Glomerular endothelial cell (primary cell): Measurements from ENCODE around the gene TAAR6. TPM values are rescaled to one million over a fixed set of nuclear protein-coding genes. Genes with fewer than 3 reads are reported as not detected.
"Not testable (repeated sequence)": the region's sequence is repeated elsewhere in the genome, so short reads cannot be mapped to it uniquely, and the experiment has no call there.

Source experiments
- DNase-seq: peaks from one replicate; pipeline ENCODE4 v3.0.0-alpha.2; 2011; ENCODE audit warnings: low read depth, low spot score; ENCODE audit errors: extremely low read depth
- total RNA-seq: library from RNA; depleted of rRNA; stranded (reverse); fragments of >200 nt; gene quantifications from 2 replicates; pipeline ENCODE4 v1.2.3, GENCODE V29; 2015

The TAAR6 gene
- total RNA-seq, 1 donor from 2014 or later, result not detected

DNA sequence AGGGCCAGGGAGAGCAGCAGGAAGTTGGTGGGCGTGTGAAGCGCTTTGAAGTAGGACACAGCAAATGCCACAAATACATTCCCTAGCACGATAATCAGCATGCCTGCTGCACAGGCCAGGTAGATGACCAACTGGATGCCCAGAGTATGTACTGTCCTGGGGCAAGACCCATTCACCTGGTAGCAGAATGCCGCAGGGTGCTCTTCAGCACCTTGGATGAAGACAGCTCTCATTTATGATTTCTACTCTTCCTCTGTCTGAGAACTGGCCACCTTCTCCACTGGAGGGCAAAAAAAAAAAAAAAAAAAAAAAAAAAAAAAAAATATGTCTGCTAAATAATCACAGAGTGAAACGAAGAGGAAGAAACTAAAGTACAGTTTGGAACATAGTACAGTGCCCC lies 19.3 kb downstream of the TAAR6 start, which contains the start of gene TAAR5:
TAAR5 (minus strand) TSS at position 288 of the 400 bp plus-strand sequence; CDS start at position 233, 55 bp downstream.
- DNase-seq, result no peak

GRCh38 chr6:132590362-132590761 lies 20.2 kb downstream of the TAAR6 start:
- DNase-seq, result no peak

DNA sequence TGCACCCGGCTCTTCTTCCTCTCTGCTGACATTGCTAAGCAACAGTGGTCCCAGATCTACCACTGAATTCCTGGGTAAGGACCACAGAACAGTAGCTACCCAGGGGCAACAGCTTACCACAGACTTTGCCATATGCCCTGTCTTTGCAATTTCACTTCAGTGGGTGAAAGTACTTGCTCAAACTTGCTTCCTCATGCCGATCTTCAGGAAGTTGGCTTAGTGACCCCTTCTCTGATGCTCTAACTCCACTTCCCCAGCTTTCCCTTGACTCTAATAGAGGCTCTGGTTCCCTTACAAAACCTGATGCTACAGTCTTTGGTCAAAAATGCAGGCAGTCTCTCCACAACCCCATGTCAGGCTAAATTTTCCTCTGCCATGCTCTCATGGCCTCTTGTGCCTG lies 22.7 kb downstream of the TAAR6 start:
- DNase-seq, result no peak

DNA sequence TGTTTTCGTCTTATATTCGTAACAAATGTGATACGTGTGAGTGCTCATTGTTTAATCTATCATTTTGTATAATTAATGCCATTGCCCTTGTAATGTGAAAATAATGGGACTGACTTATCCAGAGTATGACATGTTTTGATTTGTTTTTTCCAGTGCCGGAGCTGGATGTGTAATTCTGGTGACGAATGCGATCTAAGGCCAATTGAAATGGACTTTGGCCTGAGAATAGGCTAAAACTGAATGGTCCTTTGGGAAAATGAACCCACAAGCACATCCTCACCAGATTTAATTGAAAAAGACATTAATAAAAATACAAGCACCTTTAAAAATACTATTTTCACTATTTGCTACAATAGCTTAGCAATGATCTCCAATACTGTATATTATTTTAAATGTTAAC lies 26.1 kb downstream of the TAAR6 start:
- no peak for DNase-seq

DNA sequence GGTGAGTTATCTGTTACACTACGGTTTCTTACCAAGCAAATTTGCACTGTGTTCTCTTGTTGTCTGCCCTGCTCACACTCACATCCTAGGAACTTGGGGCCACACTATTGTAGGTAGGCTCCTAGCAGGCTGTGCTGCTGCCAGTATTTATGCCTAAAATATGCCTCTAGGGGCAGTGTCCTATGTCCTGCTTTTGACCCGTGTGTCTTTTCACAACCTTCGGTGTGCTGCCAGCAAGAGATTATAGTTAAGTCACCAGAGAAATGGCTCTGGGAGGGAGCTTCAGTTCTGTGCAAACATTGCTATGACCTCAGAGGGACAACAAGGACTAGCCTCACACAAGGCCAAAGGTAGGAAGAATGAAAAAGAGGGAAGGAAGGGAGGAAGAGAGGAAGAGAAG lies 28.4 kb downstream of the TAAR6 start:
- no peak for DNase-seq

DNA sequence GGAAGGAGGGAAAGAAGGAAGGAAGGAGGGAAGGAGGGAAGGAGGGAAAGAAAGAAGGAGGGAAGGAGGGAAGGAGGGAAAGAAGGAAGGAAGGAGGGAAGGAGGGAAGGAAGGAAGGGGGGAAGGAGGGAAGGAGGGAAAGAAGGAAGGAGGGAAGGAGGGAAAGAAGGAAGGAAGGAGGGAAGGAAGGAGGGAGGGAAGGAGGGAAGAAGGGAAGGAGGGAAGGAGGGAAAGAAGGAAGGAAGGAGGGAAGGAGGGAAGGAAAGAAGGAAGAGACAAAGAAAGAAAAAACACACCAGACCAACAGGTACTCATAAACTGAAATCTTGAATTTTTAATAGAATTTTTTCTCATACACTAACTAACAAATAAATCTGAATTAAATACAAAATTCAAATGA lies 30.8 kb downstream of the TAAR6 start:
- DNase-seq, result not testable (repeated sequence)

DNA sequence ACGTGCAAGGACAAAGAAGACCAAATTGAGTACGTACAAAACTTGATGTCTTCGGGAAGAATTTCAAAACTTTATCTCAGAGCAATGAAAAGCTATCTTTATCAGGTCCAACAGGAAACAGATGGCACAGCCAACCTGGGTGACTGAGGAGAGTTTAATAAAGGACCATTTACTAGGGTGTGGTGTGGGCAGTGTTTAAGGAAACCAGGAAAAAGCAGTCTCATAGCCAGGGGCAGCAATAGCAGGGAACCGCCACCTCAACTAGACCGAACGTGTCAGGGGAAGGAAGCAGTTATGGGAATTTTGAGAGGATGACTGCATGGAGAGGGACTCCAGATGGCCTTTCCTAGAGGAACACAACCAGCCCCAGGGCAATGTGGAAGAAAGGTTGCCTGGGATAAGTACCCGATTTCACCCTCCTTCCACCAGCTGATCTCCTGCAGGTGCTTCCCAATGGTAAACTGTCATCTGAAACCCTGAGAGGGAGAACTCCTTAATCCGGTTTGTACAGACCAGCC lies 34.6 kb downstream of the TAAR6 start:
- no peak for DNase-seq

DNA sequence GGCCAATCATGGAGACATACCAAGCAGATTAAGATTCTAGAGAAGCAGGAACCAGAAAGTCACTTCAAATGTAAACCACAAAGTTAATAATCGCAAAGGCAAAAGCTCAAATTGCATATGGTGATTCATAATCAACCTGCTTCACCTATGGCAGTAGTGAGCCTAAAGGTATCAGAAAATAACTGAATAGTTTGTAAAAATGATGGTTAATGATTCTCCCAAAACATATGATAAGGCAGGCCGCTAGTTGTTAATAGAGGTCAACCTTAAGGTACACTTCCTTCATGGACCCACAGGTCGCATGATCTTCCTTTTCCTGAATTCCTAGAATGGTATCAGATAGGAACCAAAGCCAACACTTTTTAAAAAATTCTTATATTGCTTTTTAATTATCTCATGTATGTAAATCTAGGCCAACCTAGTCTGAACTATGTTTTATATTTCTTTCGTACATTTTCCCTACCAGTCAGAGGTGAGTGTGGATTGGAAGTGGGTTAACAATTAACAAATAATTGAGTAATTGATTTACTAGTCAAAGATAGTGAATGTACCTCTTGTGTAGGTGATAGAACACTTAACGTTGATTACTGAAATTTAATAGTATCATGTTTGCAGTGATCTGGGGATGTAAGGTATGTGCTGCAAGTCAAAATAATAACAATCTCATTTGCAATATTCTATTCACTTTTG lies 37.6 kb downstream of the TAAR6 start:
- no peak for DNase-seq

DNA sequence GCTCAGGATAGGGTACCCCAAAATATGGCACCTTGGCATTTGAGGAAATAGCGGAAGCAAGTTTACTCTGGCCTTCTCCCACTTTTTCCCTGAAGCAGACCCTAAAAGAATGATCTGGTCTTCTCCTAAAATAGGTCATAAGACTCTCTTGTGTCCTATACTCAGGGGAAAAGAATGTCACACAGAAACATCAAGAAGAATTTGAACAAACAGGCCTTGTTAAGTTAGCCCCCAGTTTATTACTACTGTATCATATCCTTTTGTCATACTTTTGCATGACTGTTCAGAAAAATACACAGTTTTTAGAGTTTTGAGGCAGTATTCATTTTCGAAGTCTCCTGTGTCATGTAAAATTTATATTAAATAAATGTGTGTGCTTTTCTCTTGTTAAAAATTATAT lies 41.5 kb downstream of the TAAR6 start:
- no peak for DNase-seq

DNA sequence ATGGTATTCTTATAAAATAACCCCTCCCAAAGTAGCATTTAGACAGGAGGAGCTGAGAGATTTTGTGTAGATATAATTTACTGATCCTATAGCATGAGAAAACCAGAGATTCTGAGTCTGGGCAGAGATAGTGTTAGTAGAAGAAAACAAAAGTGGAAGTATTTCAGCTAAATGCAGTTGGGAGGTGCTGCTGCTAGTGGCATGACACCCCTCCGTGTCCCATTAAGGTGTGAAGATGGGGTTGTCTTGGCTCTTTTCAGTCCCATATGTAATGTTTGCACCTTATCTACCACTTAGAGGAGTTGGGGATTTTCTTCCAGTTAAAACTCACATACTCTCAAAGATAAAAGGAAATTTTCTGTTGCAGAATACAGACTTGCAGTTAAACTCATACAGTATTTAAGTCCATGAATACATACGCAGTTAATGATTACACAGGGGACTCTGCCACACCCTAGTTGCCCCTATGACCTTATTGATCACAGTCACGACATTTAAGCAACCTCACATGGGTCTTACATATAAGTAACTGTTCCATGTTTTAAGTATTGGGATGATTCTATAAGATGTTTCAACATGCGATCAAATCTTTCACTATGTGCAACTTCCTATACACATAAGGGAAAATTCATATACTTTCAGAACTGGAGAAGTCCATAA lies 42.5 kb downstream of the TAAR6 start:
- DNase-seq, result no peak

DNA sequence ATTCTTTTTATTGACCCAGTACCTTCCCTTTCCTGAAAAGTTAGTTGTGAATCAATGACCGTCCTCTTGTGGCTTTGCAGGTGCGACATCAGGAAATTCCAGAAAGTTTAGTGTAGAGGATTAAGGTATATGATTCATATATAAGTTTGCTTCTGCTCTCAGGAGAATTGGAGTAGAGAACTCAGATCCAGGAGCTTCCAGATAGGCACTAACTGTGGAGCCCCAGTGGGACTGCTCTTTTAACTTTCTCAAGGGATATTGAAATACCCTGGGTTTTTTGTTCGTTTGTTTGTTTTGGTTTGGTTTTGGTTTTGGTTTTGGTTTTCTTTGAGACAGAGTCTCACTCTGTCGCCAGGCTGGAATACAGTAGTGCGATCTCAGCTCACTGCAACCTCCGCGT lies 44.4 kb downstream of the TAAR6 start:
- DNase-seq, result no peak

DNA sequence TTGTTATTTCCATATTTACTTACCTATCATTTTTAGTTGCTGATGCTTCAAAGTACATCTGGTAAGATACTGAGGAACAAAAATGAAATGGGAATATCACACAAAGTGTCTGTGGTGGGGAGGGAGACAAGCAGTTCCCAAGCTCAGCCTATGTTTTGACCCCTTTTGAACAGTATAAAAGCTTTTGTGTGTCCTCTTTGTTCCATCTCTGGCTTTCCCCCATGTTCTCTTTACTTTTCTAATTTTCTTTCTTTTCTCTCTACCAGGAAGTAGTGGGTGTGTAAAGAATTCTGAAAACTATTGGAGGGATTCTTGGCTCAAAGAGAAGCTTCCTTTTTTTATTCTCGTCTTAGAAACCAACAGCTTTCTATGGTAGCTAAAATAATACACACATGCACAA lies 46.6 kb downstream of the TAAR6 start:
- no peak for DNase-seq

Other genes starting within 250 kb of the TAAR6 start
- gene MOXD1, start 168.8 kb upstream of the TAAR6 start, total RNA-seq, result 5.5 and 7.5 TPM in 2 replicates
- gene STX7, start 57.2 kb upstream of the TAAR6 start, total RNA-seq, result 27.5 and 30.0 TPM in 2 replicates
- not detected in 2 replicates for gene TAAR9, start 32.0 kb upstream of the TAAR6 start, total RNA-seq
- gene TAAR8, start 17.6 kb upstream of the TAAR6 start, total RNA-seq, result not detected in 2 replicates
- not detected in 2 replicates for gene TAAR5, start 19.4 kb downstream of the TAAR6 start, total RNA-seq
- gene TAAR2, start 54.0 kb downstream of the TAAR6 start, total RNA-seq, result not detected in 2 replicates
- not detected in 2 replicates for gene TAAR1, start 88.9 kb downstream of the TAAR6 start, total RNA-seq
- gene VNN1, start 143.7 kb downstream of the TAAR6 start, total RNA-seq, result 0.06 and 0.19 TPM in 2 replicates
- 1.1 TPM in 1 of 2 replicates, not detected in the other for gene VNN2, start 187.6 kb downstream of the TAAR6 start, total RNA-seq
- gene SLC18B1, start 228.3 kb downstream of the TAAR6 start, total RNA-seq, result 14.3 and 21.1 TPM in 2 replicates
- gene RPS12, start 244.2 kb downstream of the TAAR6 start, total RNA-seq, result 1,057 and 1,975 TPM in 2 replicates